ENCODE data around the gene RBM39. TPM values are rescaled to one million over a fixed set of nuclear protein-coding genes. Genes with fewer than 3 reads are reported as not detected.

The RBM39 gene
- total and polyA plus RNA-seq, 2 of the 13 experiments (the other 11 are each of a cell fraction or from before 2014, with no cell fraction given): 788 to 920 TPM

DNA sequence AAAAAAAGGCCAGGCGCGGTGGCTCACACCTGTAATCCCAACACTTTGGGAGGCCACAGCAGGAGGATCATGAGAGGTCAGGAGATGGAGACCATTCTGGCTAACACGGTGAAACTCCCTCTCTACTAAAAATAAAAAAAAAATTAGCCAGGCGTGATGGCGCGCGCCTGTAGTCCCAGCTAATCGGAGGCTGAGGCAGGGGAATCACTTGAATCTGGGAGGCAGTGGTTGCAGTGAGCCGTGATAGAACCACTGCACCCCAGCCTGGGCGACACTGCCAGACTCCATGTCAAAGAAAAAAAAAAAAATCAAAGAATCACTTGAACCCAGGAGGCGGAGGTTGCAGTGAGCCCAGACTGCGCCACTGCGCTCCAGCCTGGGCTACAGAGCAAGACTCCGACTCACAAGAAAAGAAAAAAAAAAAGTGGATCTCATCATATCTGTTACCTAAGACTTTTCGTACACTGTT lies 4.2 kb downstream of the RBM39 start (continued):
- TF ChIP-seq FOXK2 (IDR thresholded peaks at IDR 0.05) (no peak), NFATC3 (CRISPR knock-in tag; IDR thresholded peaks at IDR 0.05) (0 out of 2 replicates have a peak, but pooled peaks have one; percentile 30), ZNF768 (CRISPR knock-in tag; IDR thresholded peaks at IDR 0.05) (peak; percentile 39; the same call in 1 of the 2 replicates), MYC (CRISPR knock-in tag; IDR thresholded peaks at IDR 0.05; ENCODE audit: borderline replicate concordance) (no peak), ZBTB38 (CRISPR knock-in tag; IDR thresholded peaks at IDR 0.05) (no peak; the same call in 1 of the 2 replicates), SMARCE1 (IDR thresholded peaks at IDR 0.05; ENCODE audit: borderline replicate concordance) (no peak), TGIF2 (CRISPR knock-in tag; IDR thresholded peaks at IDR 0.05) (0 out of 2 replicates have a peak, but pooled peaks have one; percentile 32), ZSCAN20 (CRISPR knock-in tag; IDR thresholded peaks at IDR 0.05; ENCODE audit: borderline replicate concordance) (0 out of 2 replicates have a peak, but pooled peaks have one; percentile 3), ZNF772 (CRISPR knock-in tag; IDR thresholded peaks at IDR 0.05) (0 out of 2 replicates have a peak, but pooled peaks have one; percentile 12), CCAR2 (optimal IDR thresholded peaks at IDR 0.05; ENCODE audit: low read depth, low read length) (no peak), ZNF121 (CRISPR knock-in tag; IDR thresholded peaks at IDR 0.05) (peak; percentile 22; the same call in 1 of the 2 replicates), ARID2 (CRISPR knock-in tag; IDR thresholded peaks at IDR 0.05; ENCODE audit: borderline replicate concordance) (peak; percentile 80; the same call in 1 of the 2 replicates)
- TF ChIP-seq, protein P1, sequence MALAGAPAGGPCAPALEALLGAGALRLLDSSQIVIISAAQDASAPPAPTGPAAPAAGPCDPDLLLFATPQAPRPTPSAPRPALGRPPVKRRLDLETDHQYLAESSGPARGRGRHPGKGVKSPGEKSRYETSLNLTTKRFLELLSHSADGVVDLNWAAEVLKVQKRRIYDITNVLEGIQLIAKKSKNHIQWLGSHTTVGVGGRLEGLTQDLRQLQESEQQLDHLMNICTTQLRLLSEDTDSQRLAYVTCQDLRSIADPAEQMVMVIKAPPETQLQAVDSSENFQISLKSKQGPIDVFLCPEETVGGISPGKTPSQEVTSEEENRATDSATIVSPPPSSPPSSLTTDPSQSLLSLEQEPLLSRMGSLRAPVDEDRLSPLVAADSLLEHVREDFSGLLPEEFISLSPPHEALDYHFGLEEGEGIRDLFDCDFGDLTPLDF (CRISPR knock-in tag; IDR thresholded peaks at IDR 0.05): no peak
- TF ChIP-seq, protein P2, sequence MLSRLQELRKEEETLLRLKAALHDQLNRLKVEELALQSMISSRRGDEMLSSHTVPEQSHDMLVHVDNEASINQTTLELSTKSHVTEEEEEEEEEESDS (CRISPR knock-in tag; IDR thresholded peaks at IDR 0.05; ENCODE audit: borderline replicate concordance): no peak
- TF ChIP-seq, protein P3, sequence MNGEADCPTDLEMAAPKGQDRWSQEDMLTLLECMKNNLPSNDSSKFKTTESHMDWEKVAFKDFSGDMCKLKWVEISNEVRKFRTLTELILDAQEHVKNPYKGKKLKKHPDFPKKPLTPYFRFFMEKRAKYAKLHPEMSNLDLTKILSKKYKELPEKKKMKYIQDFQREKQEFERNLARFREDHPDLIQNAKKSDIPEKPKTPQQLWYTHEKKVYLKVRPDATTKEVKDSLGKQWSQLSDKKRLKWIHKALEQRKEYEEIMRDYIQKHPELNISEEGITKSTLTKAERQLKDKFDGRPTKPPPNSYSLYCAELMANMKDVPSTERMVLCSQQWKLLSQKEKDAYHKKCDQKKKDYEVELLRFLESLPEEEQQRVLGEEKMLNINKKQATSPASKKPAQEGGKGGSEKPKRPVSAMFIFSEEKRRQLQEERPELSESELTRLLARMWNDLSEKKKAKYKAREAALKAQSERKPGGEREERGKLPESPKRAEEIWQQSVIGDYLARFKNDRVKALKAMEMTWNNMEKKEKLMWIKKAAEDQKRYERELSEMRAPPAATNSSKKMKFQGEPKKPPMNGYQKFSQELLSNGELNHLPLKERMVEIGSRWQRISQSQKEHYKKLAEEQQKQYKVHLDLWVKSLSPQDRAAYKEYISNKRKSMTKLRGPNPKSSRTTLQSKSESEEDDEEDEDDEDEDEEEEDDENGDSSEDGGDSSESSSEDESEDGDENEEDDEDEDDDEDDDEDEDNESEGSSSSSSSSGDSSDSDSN (CRISPR knock-in tag; IDR thresholded peaks at IDR 0.05): peak; percentile 1; the same call in 1 of the 2 replicates
